ENCODE data around the gene DOK5.

- no peak for TF ChIP-seq CTCF (IDR thresholded peaks at IDR 0.05)
- TF ChIP-seq ZFX (IDR thresholded peaks at IDR 0.05; ENCODE audit: borderline replicate concordance) = no peak
These were observed 168.4 kb downstream of the DOK5 start for GRCh38 chr20:54643761-54644160.

Data from 22Rv1 (cell line).